HG02678 (cell line): Measurements from ENCODE around the gene ZNF296.

Source experiments
- ATAC-seq: cut with Tn5 transposase; IDR thresholded peaks from one replicate; pipeline ENCODE4 v1.9.1; 2021; ENCODE audit warnings: mild to moderate bottlenecking, moderate library complexity; ENCODE audit not compliant: unreplicated experiment

Gene ZNF296

DNA sequence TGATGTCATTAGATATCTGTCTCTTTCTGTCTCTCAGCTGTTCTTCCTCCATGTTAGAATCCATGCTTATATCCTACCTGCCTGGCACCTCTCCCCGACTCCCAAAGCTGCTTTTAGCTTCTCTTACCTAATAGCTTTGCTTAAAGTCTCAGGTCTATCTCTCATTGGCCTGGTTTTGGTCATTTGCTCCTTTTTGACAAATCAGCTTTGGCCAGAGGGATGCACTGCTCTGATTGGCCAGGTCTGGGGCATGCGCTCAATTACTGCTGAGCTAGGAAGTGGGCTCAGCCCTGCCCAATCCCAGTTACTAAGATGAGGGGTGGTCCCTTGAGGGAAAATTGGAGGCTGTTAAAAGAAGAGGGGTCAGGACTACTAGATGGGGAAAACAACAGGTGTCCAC is 48.9 kb downstream of the ZNF296 start:
- no peak for ATAC-seq

GRCh38 chr19:45025264-45025663 is 51.0 kb downstream of the ZNF296 start:
- no peak for ATAC-seq

DNA sequence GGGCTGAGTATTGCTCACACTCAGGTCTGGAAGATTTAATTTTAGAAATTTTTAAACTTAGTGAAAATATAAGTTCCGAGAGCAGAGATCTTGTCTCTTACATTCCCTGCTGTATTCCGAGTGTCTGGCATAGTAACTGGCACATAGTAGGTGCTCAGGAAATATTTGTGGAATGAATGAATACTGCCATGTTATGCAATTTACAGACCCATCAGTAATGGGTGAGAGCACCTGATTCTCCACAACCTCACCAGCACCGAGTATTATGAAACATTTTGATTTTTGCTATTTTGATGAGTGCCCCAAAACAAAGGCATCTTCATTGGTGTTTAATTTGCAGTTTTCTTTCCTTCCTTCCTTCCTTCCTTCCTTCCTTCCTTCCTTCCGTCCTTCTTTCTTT is 53.2 kb downstream of the ZNF296 start:
- no peak for ATAC-seq

GRCh38 chr19:45021971-45022370 is 54.3 kb downstream of the ZNF296 start:
- ATAC-seq, result no peak
